OCI-LY3 (cell line): ENCODE results near the gene LGALS1.

Experiments
- CTCF ChIP-seq: fragments of 200-600, 300-600 bp; sonication (generic); IDR thresholded peaks from 2 replicates; pipeline ENCODE4 v1.5.1; 2014; ENCODE audit warnings: antibody characterized with exemption, low read length, low read depth
- EZH2phosphoT487 ChIP-seq: fragments of 200-600 bp; shearing (Covaris generic); IDR thresholded peaks from 2 replicates; pipeline ENCODE4 v1.6.1; 2018; ENCODE audit warnings: antibody characterized with exemption, mixed run types, low read depth

- TF ChIP-seq CTCF (no peak), EZH2phosphoT487 (no peak)
Observed at GRCh38 chr22:37708580-37709444, 33.4 kb downstream of the LGALS1 start.
